IPS-NIHi7 (cell line): ENCODE measurements around the gene AK6.
"Not testable (repeated sequence)": the region's sequence is repeated elsewhere in the genome, so short reads cannot be mapped to it uniquely, and the experiment has no call there.

Experiments
- DNase-seq: peaks from one replicate; pipeline ENCODE4 v3.0.0; 2012; ENCODE audit warnings: mixed read lengths; ENCODE audit errors: extremely low spot score

The AK6 gene

GRCh38 chr5:69335341-69335935 lies 33.9 kb downstream of the AK6 start:
- no peak for DNase-seq

GRCh38 chr5:69334793-69335268 lies 34.5 kb downstream of the AK6 start:
- peak; percentile 89 for DNase-seq

GRCh38 chr5:69333668-69334315 lies 35.5 kb downstream of the AK6 start:
- not testable (repeated sequence) for DNase-seq

GRCh38 chr5:69331528-69332445 lies 37.5 kb downstream of the AK6 start:
- no peak for DNase-seq

GRCh38 chr5:69329905-69330489 lies 39.3 kb downstream of the AK6 start:
- no peak for DNase-seq

- no peak for DNase-seq
Measured at GRCh38 chr5:69326365-69326764, 43.0 kb downstream of the AK6 start.

GRCh38 chr5:69317391-69317790 lies 51.9 kb downstream of the AK6 start:
- no peak for DNase-seq

GRCh38 chr5:69315972-69316371 lies 53.3 kb downstream of the AK6 start:
- DNase-seq, result no peak

- DNase-seq, result no peak
Measured at GRCh38 chr5:69313428-69313827, 55.9 kb downstream of the AK6 start.

GRCh38 chr5:69312459-69313160 lies 56.7 kb downstream of the AK6 start:
- DNase-seq, result no peak

GRCh38 chr5:69309380-69309779 lies 59.9 kb downstream of the AK6 start:
- DNase-seq, result no peak

- no peak for DNase-seq
Measured at GRCh38 chr5:69308046-69308553, 61.2 kb downstream of the AK6 start.

GRCh38 chr5:69305512-69305911 lies 63.8 kb downstream of the AK6 start:
- DNase-seq, result no peak
